H9 (cell line): Measurements from ENCODE around the gene USP47. TPM values are rescaled to one million over a fixed set of nuclear protein-coding genes. Genes with fewer than 3 reads are reported as not detected.

Experiments used
- DNase-seq: peaks from one replicate; pipeline ENCODE4 v3.0.0-alpha.2; 2017
- H2AFZ ChIP-seq: one replicate; pipeline ENCODE4 v1.6.1; 2013; ENCODE audit warnings: mild to moderate bottlenecking, low read length, control low read depth, moderate library complexity
- H2AK5ac ChIP-seq: 2 replicates; pipeline ENCODE4 v1.6.1; 2013; ENCODE audit warnings: low read length, control low read depth, mixed read lengths; ENCODE audit not compliant: insufficient read length
- H2BK120ac ChIP-seq: one replicate; pipeline ENCODE4 v1.6.1; 2013; ENCODE audit warnings: low read depth, mild to moderate bottlenecking, low read length, control low read depth, inconsistent platforms; ENCODE audit not compliant: poor library complexity, severe bottlenecking
- H2BK12ac ChIP-seq: 2 replicates; pipeline ENCODE4 v1.6.1; 2013; ENCODE audit warnings: low read length, control low read depth, mixed read lengths, low read depth; ENCODE audit not compliant: insufficient read length
- H2BK15ac ChIP-seq: 2 replicates; pipeline ENCODE4 v1.6.1; 2013; ENCODE audit warnings: low read depth, low read length, control low read depth
- H2BK20ac ChIP-seq: one replicate; pipeline ENCODE4 v1.6.1; 2013; ENCODE audit warnings: low read depth, mild to moderate bottlenecking, low read length, control low read depth, inconsistent platforms; ENCODE audit not compliant: poor library complexity, severe bottlenecking
- H2BK5ac ChIP-seq: 2 replicates; pipeline ENCODE4 v1.6.1; 2013; ENCODE audit warnings: low read length, control low read depth, mixed read lengths; ENCODE audit not compliant: insufficient read length
- H3K14ac ChIP-seq: 2 replicates; pipeline ENCODE4 v1.6.1; 2013; ENCODE audit warnings: low read length, control low read depth; ENCODE audit not compliant: insufficient read depth
- H3K18ac ChIP-seq: 2 replicates; pipeline ENCODE4 v1.6.1; 2013; ENCODE audit warnings: low read depth, mild to moderate bottlenecking, mixed read lengths, low read length, control low read depth; ENCODE audit not compliant: insufficient read length
- H3K23ac ChIP-seq: 2 replicates; pipeline ENCODE4 v1.6.1; 2013; ENCODE audit warnings: low read length, control low read depth, mixed read lengths, low read depth; ENCODE audit not compliant: insufficient read length
- H3K23me2 ChIP-seq: 2 replicates; pipeline ENCODE4 v1.6.1; 2013; ENCODE audit warnings: low read depth, mild to moderate bottlenecking, mixed read lengths, low read length, control low read depth; ENCODE audit not compliant: insufficient read length, poor library complexity, severe bottlenecking
- H3K27ac ChIP-seq: 2 replicates; pipeline ENCODE4 v1.5.1; 2013; ENCODE audit warnings: low read length, control low read depth, mixed read lengths, low read depth; ENCODE audit not compliant: insufficient read length
- H3K27me3 ChIP-seq: 2 replicates; pipeline ENCODE4 v1.6.1; 2013; ENCODE audit warnings: low read length, control low read depth, inconsistent platforms; ENCODE audit not compliant: insufficient read depth
- H3K4ac ChIP-seq: 2 replicates; pipeline ENCODE4 v1.6.1; 2013; ENCODE audit warnings: low read depth, mild to moderate bottlenecking, control low read depth, inconsistent platforms, low read length, moderate library complexity
- H3K4me1 ChIP-seq: 2 replicates; pipeline ENCODE4 v1.6.1; 2013; ENCODE audit warnings: low read length, control low read depth, inconsistent platforms; ENCODE audit not compliant: insufficient read depth
- H3K4me2 ChIP-seq: 2 replicates; pipeline ENCODE4 v1.6.1; 2013; ENCODE audit warnings: low read length, control low read depth, mixed read lengths; ENCODE audit not compliant: insufficient read length, insufficient read depth
- H3K56ac ChIP-seq: 2 replicates; pipeline ENCODE4 v1.6.1; 2013; ENCODE audit warnings: low read depth, mild to moderate bottlenecking, mixed read lengths, low read length, control low read depth; ENCODE audit not compliant: insufficient read length
- H3K79me1 ChIP-seq: 2 replicates; pipeline ENCODE4 v1.6.1; 2013; ENCODE audit warnings: low read depth, mild to moderate bottlenecking, moderate library complexity, low read length, control low read depth, inconsistent platforms; ENCODE audit not compliant: insufficient read depth, poor library complexity, severe bottlenecking
- H3K79me2 ChIP-seq: 2 replicates; pipeline ENCODE4 v1.6.1; 2013; ENCODE audit warnings: low read length, control low read depth, inconsistent platforms; ENCODE audit not compliant: insufficient read depth
- H3K9ac ChIP-seq: 2 replicates; pipeline ENCODE4 v1.6.1; 2013; ENCODE audit warnings: low read length, control low read depth, mixed read lengths; ENCODE audit not compliant: insufficient read length; ENCODE audit errors: extremely low read depth
- H3K9me3 ChIP-seq: one replicate; pipeline ENCODE4 v1.6.1; 2013; ENCODE audit warnings: low read depth, low read length, inconsistent platforms; ENCODE audit not compliant: control insufficient read depth
- H3T11ph ChIP-seq: one replicate; pipeline ENCODE4 v1.6.1; 2013; ENCODE audit warnings: mild to moderate bottlenecking, low read length, control low read depth, inconsistent platforms
- H4K20me1 ChIP-seq: one replicate; pipeline ENCODE4 v1.6.1; 2013; ENCODE audit not compliant: control insufficient read depth, insufficient read length, insufficient read depth
- H4K5ac ChIP-seq: 2 replicates; pipeline ENCODE4 v1.6.1; 2013; ENCODE audit warnings: low read depth, mild to moderate bottlenecking, mixed read lengths, low read length, control low read depth; ENCODE audit not compliant: insufficient read length
- H4K8ac ChIP-seq: replicated peaks from 2 replicates; pipeline ENCODE4 v1.6.1; 2013; ENCODE audit warnings: low read length, control low read depth, mixed read lengths, low read depth; ENCODE audit not compliant: insufficient read length
- H4K91ac ChIP-seq: 2 replicates; pipeline ENCODE4 v1.6.1; 2013; ENCODE audit warnings: low read depth, mild to moderate bottlenecking, moderate library complexity, mixed read lengths, low read length, control low read depth; ENCODE audit not compliant: insufficient read length
- H3K27ac Mint-ChIP-seq, 3 experiments: 2 replicates in 2 of 3; 3 replicates in 1 of 3; pipeline ENCODE4 v1.8.0; 2020 to 2021; ENCODE audit warnings: mixed read lengths in 3 of 3, mild to moderate bottlenecking in 1 of 3, moderate library complexity in 1 of 3
- H3K27me3 Mint-ChIP-seq: 2 replicates; pipeline ENCODE4 v1.8.0; 2021; ENCODE audit warnings: low read depth, mild to moderate bottlenecking, moderate library complexity, mixed read lengths
- H3K36me3 Mint-ChIP-seq, 3 experiments: 2 replicates in 2 of 3; 3 replicates in 1 of 3; pipeline ENCODE4 v1.8.0; 2020 to 2021; ENCODE audit warnings: low read depth in 3 of 3, mixed read lengths in 3 of 3; ENCODE audit not compliant: insufficient read depth in 1 of 3
- H3K4me1 Mint-ChIP-seq, 2 experiments: 2 replicates each; pipeline ENCODE4 v1.8.0; 2020; ENCODE audit warnings: mixed read lengths in 2 of 2
- H3K4me3 Mint-ChIP-seq, 2 experiments: 2 replicates in 1 of 2; 3 replicates in 1 of 2; pipeline ENCODE4 v1.8.0; 2020 to 2021; ENCODE audit warnings: mild to moderate bottlenecking in 2 of 2, mixed read lengths in 2 of 2, moderate library complexity in 1 of 2
- H3K9me3 Mint-ChIP-seq, 2 experiments: 2 replicates in 1 of 2; 3 replicates in 1 of 2; pipeline ENCODE4 v1.8.0; 2020; ENCODE audit warnings: mild to moderate bottlenecking in 2 of 2, mixed read lengths in 2 of 2, moderate library complexity in 1 of 2
- CTCF ChIP-seq: fragments of 200-600 bp; sonication (generic); conservative IDR thresholded peaks from 3 replicates; pipeline ENCODE4 v1.8.0; 2021; ENCODE audit warnings: antibody characterized with exemption, mild to moderate bottlenecking
- WGBS: extraction: QIAGEN DNeasy Blood & Tissue Kit; methylation state at CpG from one replicate; pipeline ENCODE4 v1.1.7; 2013; ENCODE audit warnings: missing lambda C conversion rate, low lambda C conversion rate, mixed read lengths; ENCODE audit not compliant: insufficient read length; ENCODE audit errors: extremely low coverage; 5-methylcytosine and 5-hydroxymethylcytosine counted together
- total RNA-seq: library from RNA; stranded (reverse); gene quantifications from 2 replicates; pipeline ENCODE4 v1.2.1, GENCODE V29; 2021

The USP47 gene
- total RNA-seq, 1 experiment from 2014 or later = 26.7 TPM

GRCh38 chr11:11850668-11851067 is 8.9 kb downstream of the USP47 start:
- peaks cover 17% of the 10 kb centered on the region; the same call in 1 of the 2 replicates for H3K79me2 ChIP-seq
- H4K5ac ChIP-seq = no peak overlapping the region
- H3K27ac Mint-ChIP-seq = no peak overlapping the region; a peak in 1 of 7 replicates
- TF ChIP-seq CTCF = no peak
- no peaks in the 10 kb centered on the region for H3K4me1 ChIP-seq
- no CpG with 5 or more reads among the region's 3 CpGs for WGBS
- H3K9me3 Mint-ChIP-seq = no peaks in the 10 kb centered on the region
- H3T11ph ChIP-seq = no peak overlapping the region
- H3K9ac ChIP-seq = no peak overlapping the region
- H3K4me1 Mint-ChIP-seq = peaks cover 32 to 39% of the 10 kb centered on the region in 2 experiments
- H3K27ac ChIP-seq = no peak overlapping the region
- H3K36me3 Mint-ChIP-seq = peaks cover 0 to 6% (median 0%) of the 10 kb centered on the region in 3 experiments; a peak in 1 of 7 replicates
- DNase-seq = no peak
- H3K79me1 ChIP-seq = no peaks in the 10 kb centered on the region
- no peak overlapping the region for H4K8ac ChIP-seq
- no peak overlapping the region for H4K91ac ChIP-seq
- no peaks in the 10 kb centered on the region for H4K20me1 ChIP-seq
- no peak overlapping the region for H3K14ac ChIP-seq
- no peaks in the 10 kb centered on the region for H3K27me3 Mint-ChIP-seq
- no peak overlapping the region for H2AFZ ChIP-seq
- no peak overlapping the region for H3K4me3 Mint-ChIP-seq
- H3K4ac ChIP-seq = no peak overlapping the region
- no peak overlapping the region for H3K4me2 ChIP-seq
- H2BK5ac ChIP-seq = no peak overlapping the region
- H3K9me3 ChIP-seq = no peaks in the 10 kb centered on the region
- H2AK5ac ChIP-seq = no peak overlapping the region
- H2BK120ac ChIP-seq = no peak overlapping the region
- H3K27me3 ChIP-seq = no peaks in the 10 kb centered on the region
- no peak overlapping the region for H2BK20ac ChIP-seq
- no peak overlapping the region for H3K18ac ChIP-seq
- H3K23ac ChIP-seq = no peak overlapping the region
- no peak overlapping the region for H2BK12ac ChIP-seq
- no peaks in the 10 kb centered on the region for H3K23me2 ChIP-seq
- H2BK15ac ChIP-seq = no peak overlapping the region
- no peak overlapping the region for H3K56ac ChIP-seq
